ENCODE data around the gene UCN2. TPM values are rescaled to one million over a fixed set of nuclear protein-coding genes. Genes with fewer than 3 reads are reported as not detected.

Gene UCN2
- total RNA-seq, 1 experiment from 2014 or later: 1.8 TPM

DNA sequence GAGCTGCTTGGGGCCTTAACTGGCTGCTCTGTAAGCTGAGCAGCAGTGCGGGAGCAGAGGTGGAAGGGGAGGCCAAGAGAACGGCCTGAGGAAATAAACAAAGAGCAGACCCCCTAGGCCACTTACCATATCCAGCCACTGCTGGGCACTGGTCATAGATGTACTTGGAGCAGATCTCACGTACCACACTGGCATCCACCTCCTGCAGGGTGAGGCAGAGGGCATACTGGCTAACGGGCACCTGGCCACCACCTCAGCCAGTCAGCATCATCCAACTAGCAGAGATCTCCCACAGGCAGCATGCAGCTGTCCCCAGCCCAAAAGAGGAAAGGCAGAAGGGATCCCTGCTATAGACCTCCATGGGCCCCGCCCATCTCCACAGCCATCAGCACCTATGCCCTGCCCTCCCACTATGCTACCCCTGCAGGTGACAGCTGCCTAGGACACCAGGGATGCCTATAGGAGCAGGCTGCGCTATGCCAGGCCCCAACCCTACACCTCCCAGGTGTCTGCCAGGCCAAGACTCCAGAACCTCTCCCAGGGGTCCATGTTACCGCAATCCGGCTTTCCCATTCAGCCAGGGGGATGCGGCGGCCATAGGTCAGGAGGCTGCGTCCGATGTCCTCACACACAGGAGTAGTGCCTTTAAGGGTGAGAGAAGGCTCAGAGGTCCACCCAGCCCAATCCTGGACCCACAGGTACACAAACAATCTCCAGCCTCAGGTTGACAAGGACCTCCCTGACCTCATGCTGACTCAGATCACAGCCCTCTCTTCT lies 36.1 kb upstream of the UCN2 start:
- H3K4me1 ChIP-seq (ENCODE audit: control insufficient read depth, insufficient read depth, low read length): peaks cover 34% of the 10 kb centered on the region
- BruUV-seq (replicated peaks): no TSS peak
- no peak overlapping the region for H3K4me3 ChIP-seq (ENCODE audit: low read depth in 2 of 2, low read length in 2 of 2)

GRCh38 chr3:48599077-48599501 lies 35.5 kb upstream of the UCN2 start:
- Histone ChIP-seq H3K27me3 (ENCODE audit: control insufficient read depth, insufficient read depth, low read length) (no peaks in the 10 kb centered on the region), H3K4me1 (ENCODE audit: control insufficient read depth, insufficient read depth, low read length) (peaks cover 34% of the 10 kb centered on the region), H3K36me3 (ENCODE audit: control insufficient read depth, insufficient read depth, low read length) (peaks cover 3% of the 10 kb centered on the region; the same call in 1 of the 2 replicates), H3K4me3 (ENCODE audit: low read depth in 2 of 2, low read length in 2 of 2) (no peak overlapping the region), H3K9me3 (ENCODE audit: control insufficient read depth, insufficient read depth, low read depth, low read length) (no peaks in the 10 kb centered on the region), H3K27ac (ENCODE audit: low read length) (no peak overlapping the region)
- ATAC-seq (no peak), DNase-seq (ENCODE audit: low read depth, low spot score) (no peak)
- in situ Hi-C loops (cut with HindIII; ENCODE audit: low pct_unique_long_range_greater_than_20kb, low sequenced_read_pairs) (no loop called here), intact Hi-C loops (cut with micrococcal nuclease; ENCODE audit: unreplicated experiment) (no loop called here)
- TF ChIP-seq, protein P1, sequence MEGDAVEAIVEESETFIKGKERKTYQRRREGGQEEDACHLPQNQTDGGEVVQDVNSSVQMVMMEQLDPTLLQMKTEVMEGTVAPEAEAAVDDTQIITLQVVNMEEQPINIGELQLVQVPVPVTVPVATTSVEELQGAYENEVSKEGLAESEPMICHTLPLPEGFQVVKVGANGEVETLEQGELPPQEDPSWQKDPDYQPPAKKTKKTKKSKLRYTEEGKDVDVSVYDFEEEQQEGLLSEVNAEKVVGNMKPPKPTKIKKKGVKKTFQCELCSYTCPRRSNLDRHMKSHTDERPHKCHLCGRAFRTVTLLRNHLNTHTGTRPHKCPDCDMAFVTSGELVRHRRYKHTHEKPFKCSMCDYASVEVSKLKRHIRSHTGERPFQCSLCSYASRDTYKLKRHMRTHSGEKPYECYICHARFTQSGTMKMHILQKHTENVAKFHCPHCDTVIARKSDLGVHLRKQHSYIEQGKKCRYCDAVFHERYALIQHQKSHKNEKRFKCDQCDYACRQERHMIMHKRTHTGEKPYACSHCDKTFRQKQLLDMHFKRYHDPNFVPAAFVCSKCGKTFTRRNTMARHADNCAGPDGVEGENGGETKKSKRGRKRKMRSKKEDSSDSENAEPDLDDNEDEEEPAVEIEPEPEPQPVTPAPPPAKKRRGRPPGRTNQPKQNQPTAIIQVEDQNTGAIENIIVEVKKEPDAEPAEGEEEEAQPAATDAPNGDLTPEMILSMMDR (IDR thresholded peaks at IDR 0.05): no peak
- TF ChIP-seq POLR2AphosphoS5 (IDR thresholded peaks at IDR 0.05; ENCODE audit: low read depth, low read length) (no peak), SIN3A (IDR thresholded peaks at IDR 0.05; ENCODE audit: borderline replicate concordance, insufficient read depth, low read depth, low read length) (no peak), REST (IDR thresholded peaks at IDR 0.05; ENCODE audit: insufficient read depth in 1 of 2, low read depth in 2 of 2, low read length in 1 of 2) (no peak), TCF7L2 (IDR thresholded peaks at IDR 0.05; ENCODE audit: low read depth, low read length) (no peak)
- ChIA-PET CTCF (no interaction called here), POLR2A (no interaction called here)
- BruUV-seq (replicated peaks): no TSS peak

More for the DNA sequence above, 36.1 kb upstream of the UCN2 start:
- ATAC-seq: no peak
- Histone ChIP-seq H3K36me3 (ENCODE audit: control insufficient read depth, insufficient read depth, low read length) (peaks cover 3% of the 10 kb centered on the region; the same call in 1 of the 2 replicates), H3K27me3 (ENCODE audit: control insufficient read depth, insufficient read depth, low read length) (no peaks in the 10 kb centered on the region), H3K9me3 (ENCODE audit: control insufficient read depth, insufficient read depth, low read depth, low read length) (no peaks in the 10 kb centered on the region), H3K27ac (ENCODE audit: low read length) (no peak overlapping the region)
- in situ Hi-C loops (cut with HindIII; ENCODE audit: low pct_unique_long_range_greater_than_20kb, low sequenced_read_pairs) (no loop called here), intact Hi-C loops (cut with micrococcal nuclease; ENCODE audit: unreplicated experiment) (no loop called here)
- no peak for TF ChIP-seq TCF7L2 (IDR thresholded peaks at IDR 0.05; ENCODE audit: low read depth, low read length)
- TF ChIP-seq, protein P1 (IDR thresholded peaks at IDR 0.05): no peak
- no peak for TF ChIP-seq REST (IDR thresholded peaks at IDR 0.05; ENCODE audit: insufficient read depth in 1 of 2, low read depth in 2 of 2, low read length in 1 of 2)
- TF ChIP-seq SIN3A (IDR thresholded peaks at IDR 0.05; ENCODE audit: borderline replicate concordance, insufficient read depth, low read depth, low read length): no peak
- no peak for TF ChIP-seq POLR2AphosphoS5 (IDR thresholded peaks at IDR 0.05; ENCODE audit: low read depth, low read length)
- POLR2A ChIA-PET: no interaction called here
- CTCF ChIA-PET: no interaction called here
- DNase-seq (ENCODE audit: low read depth, low spot score): no peak
